HG03439 (cell line): ENCODE data around the gene OXER1.
"Not testable (repeated sequence)": the region's sequence is repeated elsewhere in the genome, so short reads cannot be mapped to it uniquely, and the experiment has no call there.

ENCODE experiments used
- ATAC-seq: cut with Tn5 transposase; IDR thresholded peaks from one replicate; pipeline ENCODE4 v1.9.1; 2021; ENCODE audit warnings: mild to moderate bottlenecking, moderate library complexity; ENCODE audit not compliant: unreplicated experiment

The OXER1 gene

GRCh38 chr2:42754021-42754775 is 9.7 kb downstream of the OXER1 start:
- peak; percentile 62 for ATAC-seq

GRCh38 chr2:42752816-42753813 is 10.8 kb downstream of the OXER1 start:
- ATAC-seq: no peak

GRCh38 chr2:42752314-42752713 is 11.6 kb downstream of the OXER1 start:
- no peak for ATAC-seq

GRCh38 chr2:42748840-42749239 is 15.1 kb downstream of the OXER1 start:
- no peak for ATAC-seq

GRCh38 chr2:42747422-42747821 is 16.5 kb downstream of the OXER1 start:
- ATAC-seq: no peak

- no peak for ATAC-seq
These were observed 19.3 kb downstream of the OXER1 start for GRCh38 chr2:42744545-42745082.

GRCh38 chr2:42743659-42743990 is 20.3 kb downstream of the OXER1 start:
- no peak for ATAC-seq

GRCh38 chr2:42742740-42743658 is 20.9 kb downstream of the OXER1 start:
- ATAC-seq: no peak

GRCh38 chr2:42741140-42741539 is 22.8 kb downstream of the OXER1 start:
- no peak for ATAC-seq

GRCh38 chr2:42736598-42737322 is 27.2 kb downstream of the OXER1 start:
- no peak for ATAC-seq

GRCh38 chr2:42733852-42734251 is 30.1 kb downstream of the OXER1 start:
- ATAC-seq: no peak

GRCh38 chr2:42731316-42731715 is 32.6 kb downstream of the OXER1 start:
- ATAC-seq: not testable (repeated sequence)

- ATAC-seq: no peak
These were observed 37.3 kb downstream of the OXER1 start for GRCh38 chr2:42726680-42727079.

GRCh38 chr2:42725657-42726056 is 38.3 kb downstream of the OXER1 start:
- ATAC-seq: no peak

- no peak for ATAC-seq
These were observed 39.0 kb downstream of the OXER1 start for GRCh38 chr2:42724886-42725285.

GRCh38 chr2:42723465-42723864 is 40.5 kb downstream of the OXER1 start:
- ATAC-seq: no peak

GRCh38 chr2:42722320-42723190 is 41.4 kb downstream of the OXER1 start:
- peak; percentile 91 for ATAC-seq

- ATAC-seq: no peak
These were observed 42.0 kb downstream of the OXER1 start for GRCh38 chr2:42721898-42722297.

GRCh38 chr2:42714686-42715085 is 49.2 kb downstream of the OXER1 start:
- ATAC-seq: no peak
